Measurements from ENCODE around the gene MGP. TPM values are rescaled to one million over a fixed set of nuclear protein-coding genes. Genes with fewer than 3 reads are reported as not detected.

Gene MGP
- polyA plus RNA-seq, 1 donor from 2014 or later: 0.90 TPM

DNA sequence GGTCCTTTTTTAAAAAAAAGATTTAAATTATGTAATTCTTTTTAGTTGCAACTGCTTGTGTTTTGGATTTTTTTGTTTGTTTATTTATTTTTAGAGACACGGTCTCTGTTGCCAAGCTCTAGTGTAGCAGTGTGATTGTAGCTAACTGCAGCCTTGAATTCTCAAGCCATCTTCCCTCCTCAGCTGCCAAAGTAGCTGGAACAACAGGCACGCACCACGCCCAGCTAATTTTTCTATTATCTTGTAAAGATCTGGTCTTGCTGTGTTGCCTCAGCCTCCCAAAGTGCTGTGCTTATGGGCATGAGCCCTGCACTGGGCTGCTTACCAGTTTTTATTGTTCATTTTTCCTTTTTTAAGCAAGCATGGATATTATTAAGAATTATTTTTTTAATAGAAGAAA is 31.7 kb downstream of the MGP start:
- H3K27me3 ChIP-seq (ENCODE audit: insufficient read depth, low read depth, low read length): no peaks in the 10 kb centered on the region
- H3K9me3 ChIP-seq (ENCODE audit: low read length): no peaks in the 10 kb centered on the region
- no peak overlapping the region for H3K4me2 ChIP-seq (ENCODE audit: low read length)
- no peaks in the 10 kb centered on the region for H3K9me2 ChIP-seq (ENCODE audit: insufficient read depth, low read length)
- no peaks in the 10 kb centered on the region for H3K79me2 ChIP-seq (replicated peaks; ENCODE audit: insufficient read depth, low read length)
- no peaks in the 10 kb centered on the region for H3K36me3 ChIP-seq (ENCODE audit: insufficient read depth, low read length)
- H3F3A ChIP-seq (ENCODE audit: insufficient read depth, low read length, poor library complexity, severe bottlenecking): no peaks in the 10 kb centered on the region
- no peak overlapping the region for H3K4me3 ChIP-seq (ENCODE audit: low read length)
- no peak overlapping the region for H3K9ac ChIP-seq (ENCODE audit: low read length)
- TF ChIP-seq POLR2AphosphoS5 (IDR thresholded peaks at IDR 0.05) (no peak), TAF1 (IDR thresholded peaks at IDR 0.05; ENCODE audit: low read depth) (no peak), EP300 (conservative IDR thresholded peaks at IDR 0.05; ENCODE audit: poor library complexity, severe bottlenecking) (no peak)
- H4K20me1 ChIP-seq (ENCODE audit: insufficient read depth): no peaks in the 10 kb centered on the region
- no peak overlapping the region for H3K27ac ChIP-seq (ENCODE audit: low read length)
- no peak overlapping the region for H2AFZ ChIP-seq (ENCODE audit: low read depth, low read length)

DNA sequence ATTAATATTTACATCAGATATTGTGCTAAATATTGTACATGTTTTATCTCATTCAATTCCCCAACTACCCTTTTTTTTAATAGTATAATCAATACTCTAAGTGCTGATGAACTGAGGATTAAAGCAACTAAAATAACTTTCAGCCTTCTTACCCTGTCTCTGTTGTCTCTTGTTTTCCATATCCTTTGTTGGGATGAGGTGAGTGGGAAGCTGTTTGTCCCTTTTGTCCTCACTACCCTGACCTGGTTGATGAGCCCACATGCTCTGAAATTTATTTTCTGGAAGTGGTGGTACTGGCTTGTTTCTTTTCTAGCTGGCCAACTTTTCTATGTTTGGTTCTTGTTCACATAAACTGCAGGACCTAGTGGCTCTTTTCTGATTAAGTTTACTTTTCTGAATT is 32.8 kb downstream of the MGP start:
- Histone ChIP-seq H3K4me2 (ENCODE audit: low read length) (no peak overlapping the region), H3K9ac (ENCODE audit: low read length) (no peak overlapping the region), H2AFZ (ENCODE audit: low read depth, low read length) (no peak overlapping the region), H3K27ac (ENCODE audit: low read length) (no peak overlapping the region), H3F3A (ENCODE audit: insufficient read depth, low read length, poor library complexity, severe bottlenecking) (no peaks in the 10 kb centered on the region), H3K9me3 (ENCODE audit: low read length) (no peaks in the 10 kb centered on the region), H3K9me2 (ENCODE audit: insufficient read depth, low read length) (no peaks in the 10 kb centered on the region), H3K4me3 (ENCODE audit: low read length) (no peak overlapping the region), H3K79me2 (replicated peaks; ENCODE audit: insufficient read depth, low read length) (no peaks in the 10 kb centered on the region), H3K27me3 (ENCODE audit: insufficient read depth, low read depth, low read length) (no peaks in the 10 kb centered on the region), H4K20me1 (ENCODE audit: insufficient read depth) (no peaks in the 10 kb centered on the region), H3K36me3 (ENCODE audit: insufficient read depth, low read length) (no peaks in the 10 kb centered on the region)
- TF ChIP-seq RAD21 (conservative IDR thresholded peaks at IDR 0.05) (no peak), TAF1 (IDR thresholded peaks at IDR 0.05; ENCODE audit: low read depth) (no peak), EP300 (conservative IDR thresholded peaks at IDR 0.05; ENCODE audit: poor library complexity, severe bottlenecking) (no peak), SMC3 (conservative IDR thresholded peaks at IDR 0.05; ENCODE audit: poor library complexity) (no peak), POLR2AphosphoS5 (IDR thresholded peaks at IDR 0.05) (no peak)
- TF ChIP-seq, protein P1, sequence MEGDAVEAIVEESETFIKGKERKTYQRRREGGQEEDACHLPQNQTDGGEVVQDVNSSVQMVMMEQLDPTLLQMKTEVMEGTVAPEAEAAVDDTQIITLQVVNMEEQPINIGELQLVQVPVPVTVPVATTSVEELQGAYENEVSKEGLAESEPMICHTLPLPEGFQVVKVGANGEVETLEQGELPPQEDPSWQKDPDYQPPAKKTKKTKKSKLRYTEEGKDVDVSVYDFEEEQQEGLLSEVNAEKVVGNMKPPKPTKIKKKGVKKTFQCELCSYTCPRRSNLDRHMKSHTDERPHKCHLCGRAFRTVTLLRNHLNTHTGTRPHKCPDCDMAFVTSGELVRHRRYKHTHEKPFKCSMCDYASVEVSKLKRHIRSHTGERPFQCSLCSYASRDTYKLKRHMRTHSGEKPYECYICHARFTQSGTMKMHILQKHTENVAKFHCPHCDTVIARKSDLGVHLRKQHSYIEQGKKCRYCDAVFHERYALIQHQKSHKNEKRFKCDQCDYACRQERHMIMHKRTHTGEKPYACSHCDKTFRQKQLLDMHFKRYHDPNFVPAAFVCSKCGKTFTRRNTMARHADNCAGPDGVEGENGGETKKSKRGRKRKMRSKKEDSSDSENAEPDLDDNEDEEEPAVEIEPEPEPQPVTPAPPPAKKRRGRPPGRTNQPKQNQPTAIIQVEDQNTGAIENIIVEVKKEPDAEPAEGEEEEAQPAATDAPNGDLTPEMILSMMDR (IDR thresholded peaks at IDR 0.05; ENCODE audit: poor library complexity, severe bottlenecking): no peak

DNA sequence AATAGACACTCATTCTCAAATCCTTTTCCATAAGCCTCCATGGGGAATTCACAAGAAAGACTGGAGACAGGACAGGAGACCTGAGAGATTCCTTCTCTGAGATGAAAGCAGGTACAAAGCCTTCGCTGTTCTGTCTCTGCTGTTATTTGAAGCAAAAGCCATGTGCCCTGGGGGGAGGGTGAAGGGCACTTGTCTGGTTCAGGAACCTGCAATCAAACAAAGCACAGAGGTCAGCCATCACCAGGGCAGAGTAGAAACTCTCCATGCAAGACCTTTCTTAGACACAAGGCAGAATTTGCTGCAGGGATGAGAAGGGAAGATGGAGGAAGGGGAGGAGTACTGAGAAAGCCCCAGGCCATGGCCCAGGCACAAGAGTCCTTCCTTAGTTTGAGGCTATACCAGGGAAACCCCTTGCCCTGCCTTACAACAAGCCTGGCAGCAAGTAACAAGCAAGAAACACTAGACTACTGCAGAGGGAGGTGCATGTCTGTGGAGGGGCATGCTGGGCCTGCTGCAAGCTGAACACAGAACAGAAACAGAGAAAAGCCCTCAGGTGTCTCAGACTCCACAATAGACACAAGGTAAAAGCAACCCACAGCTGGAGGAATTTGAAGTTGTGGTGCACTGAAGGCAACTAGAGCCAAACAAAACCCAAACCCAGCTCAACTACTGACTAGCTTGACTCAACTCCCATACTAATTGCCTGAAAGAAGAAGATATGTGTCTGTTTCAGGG is 34.6 kb downstream of the MGP start:
- H2AFZ ChIP-seq (ENCODE audit: low read depth, low read length): no peak overlapping the region
- H3K27ac ChIP-seq (ENCODE audit: low read length): no peak overlapping the region
- no peaks in the 10 kb centered on the region for H3K9me3 ChIP-seq (ENCODE audit: low read length)

More for the DNA sequence above, 34.6 kb downstream of the MGP start:
- H3K27me3 ChIP-seq (ENCODE audit: insufficient read depth, low read depth, low read length): no peaks in the 10 kb centered on the region
- H3K9ac ChIP-seq (ENCODE audit: low read length): no peak overlapping the region
- H3K4me3 ChIP-seq (ENCODE audit: low read length): no peak overlapping the region
- H3K9me2 ChIP-seq (ENCODE audit: insufficient read depth, low read length): no peaks in the 10 kb centered on the region
- no peaks in the 10 kb centered on the region for H3K36me3 ChIP-seq (ENCODE audit: insufficient read depth, low read length)
- TF ChIP-seq, protein P2, sequence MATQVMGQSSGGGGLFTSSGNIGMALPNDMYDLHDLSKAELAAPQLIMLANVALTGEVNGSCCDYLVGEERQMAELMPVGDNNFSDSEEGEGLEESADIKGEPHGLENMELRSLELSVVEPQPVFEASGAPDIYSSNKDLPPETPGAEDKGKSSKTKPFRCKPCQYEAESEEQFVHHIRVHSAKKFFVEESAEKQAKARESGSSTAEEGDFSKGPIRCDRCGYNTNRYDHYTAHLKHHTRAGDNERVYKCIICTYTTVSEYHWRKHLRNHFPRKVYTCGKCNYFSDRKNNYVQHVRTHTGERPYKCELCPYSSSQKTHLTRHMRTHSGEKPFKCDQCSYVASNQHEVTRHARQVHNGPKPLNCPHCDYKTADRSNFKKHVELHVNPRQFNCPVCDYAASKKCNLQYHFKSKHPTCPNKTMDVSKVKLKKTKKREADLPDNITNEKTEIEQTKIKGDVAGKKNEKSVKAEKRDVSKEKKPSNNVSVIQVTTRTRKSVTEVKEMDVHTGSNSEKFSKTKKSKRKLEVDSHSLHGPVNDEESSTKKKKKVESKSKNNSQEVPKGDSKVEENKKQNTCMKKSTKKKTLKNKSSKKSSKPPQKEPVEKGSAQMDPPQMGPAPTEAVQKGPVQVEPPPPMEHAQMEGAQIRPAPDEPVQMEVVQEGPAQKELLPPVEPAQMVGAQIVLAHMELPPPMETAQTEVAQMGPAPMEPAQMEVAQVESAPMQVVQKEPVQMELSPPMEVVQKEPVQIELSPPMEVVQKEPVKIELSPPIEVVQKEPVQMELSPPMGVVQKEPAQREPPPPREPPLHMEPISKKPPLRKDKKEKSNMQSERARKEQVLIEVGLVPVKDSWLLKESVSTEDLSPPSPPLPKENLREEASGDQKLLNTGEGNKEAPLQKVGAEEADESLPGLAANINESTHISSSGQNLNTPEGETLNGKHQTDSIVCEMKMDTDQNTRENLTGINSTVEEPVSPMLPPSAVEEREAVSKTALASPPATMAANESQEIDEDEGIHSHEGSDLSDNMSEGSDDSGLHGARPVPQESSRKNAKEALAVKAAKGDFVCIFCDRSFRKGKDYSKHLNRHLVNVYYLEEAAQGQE (IDR thresholded peaks at IDR 0.05; ENCODE audit: borderline replicate concordance): no peak
- TF ChIP-seq MXI1 (conservative IDR thresholded peaks at IDR 0.05; ENCODE audit: poor library complexity, severe bottlenecking) (no peak), TAF1 (IDR thresholded peaks at IDR 0.05; ENCODE audit: low read depth) (no peak), SMC3 (conservative IDR thresholded peaks at IDR 0.05; ENCODE audit: poor library complexity) (no peak), EZH2 (IDR thresholded peaks at IDR 0.05; ENCODE audit: borderline replicate concordance, insufficient read depth, low read length, poor library complexity, severe bottlenecking) (no peak), POLR2AphosphoS5 (IDR thresholded peaks at IDR 0.05) (no peak), EP300 (conservative IDR thresholded peaks at IDR 0.05; ENCODE audit: poor library complexity, severe bottlenecking) (no peak), RAD21 (conservative IDR thresholded peaks at IDR 0.05) (no peak)
- TF ChIP-seq, protein P1 (IDR thresholded peaks at IDR 0.05; ENCODE audit: poor library complexity, severe bottlenecking): no peak
- H3K79me2 ChIP-seq (replicated peaks; ENCODE audit: insufficient read depth, low read length): no peaks in the 10 kb centered on the region
- H4K20me1 ChIP-seq (ENCODE audit: insufficient read depth): no peaks in the 10 kb centered on the region
- no peaks in the 10 kb centered on the region for H3F3A ChIP-seq (ENCODE audit: insufficient read depth, low read length, poor library complexity, severe bottlenecking)
- H3K4me2 ChIP-seq (ENCODE audit: low read length): no peak overlapping the region
